Kidney (tissue), 14 donors: ENCODE measurements around the gene KLHL3. TPM values are rescaled to one million over a fixed set of nuclear protein-coding genes. Genes with fewer than 3 reads are reported as not detected.
A peak's percentile ranks its signal among the peaks of the same experiment; 100 is the strongest.

Source experiments
- DNase-seq, 5 donors: peaks; one replicate each; pipeline ENCODE4 v3.0.0-alpha.2; 2013 to 2020
- FAIRE-seq: peaks from 2 replicates; lab custom pipeline; 2012; peaks lifted over from hg19 to GRCh38; lab: Jason Lieb, UNC
- H3K27ac ChIP-seq, 2 donors: one replicate each; pipeline ENCODE4 v1.7.0; 2013; ENCODE audit warnings: low read depth in 2 of 2, low read length in 2 of 2, inconsistent platforms in 1 of 2
- H3K27me3 ChIP-seq: one replicate; pipeline ENCODE4 v1.7.1; 2013; ENCODE audit warnings: low read length, inconsistent platforms; ENCODE audit not compliant: control insufficient read depth, insufficient read depth
- H3K36me3 ChIP-seq, 3 donors: one replicate each; pipeline versions ENCODE4 v1.7.0 to v1.7.1; 2013; ENCODE audit warnings: low read length in 3 of 3, control low read depth in 1 of 3, inconsistent platforms in 1 of 3; ENCODE audit not compliant: insufficient read depth in 3 of 3, control insufficient read depth in 2 of 3
- H3K4me1 ChIP-seq, 3 donors: one replicate each; pipeline versions ENCODE4 v1.7.0 to v1.7.1; 2013; ENCODE audit warnings: low read length in 3 of 3, inconsistent platforms in 1 of 3, low read depth in 1 of 3; ENCODE audit not compliant: control insufficient read depth in 2 of 3, insufficient read depth in 2 of 3
- H3K4me3 ChIP-seq, 3 donors: one replicate each; pipeline versions ENCODE4 v1.7.0 to v1.8.1; 2013; ENCODE audit warnings: low read length in 3 of 3, control low read depth in 1 of 3, inconsistent platforms in 1 of 3
- H3K9ac ChIP-seq, 3 donors: one replicate each; pipeline versions ENCODE4 v1.7.0 to v1.7.1; 2013; ENCODE audit warnings: low read length in 3 of 3, control low read depth in 1 of 3, inconsistent platforms in 1 of 3
- H3K9me3 ChIP-seq, 3 donors: one replicate each; pipeline versions ENCODE4 v1.7.0 to v1.7.1; 2013; ENCODE audit warnings: low read length in 3 of 3, control low read depth in 1 of 3, inconsistent platforms in 1 of 3; ENCODE audit not compliant: control insufficient read depth in 2 of 3, insufficient read depth in 1 of 3
- CTCF ChIP-seq: IDR thresholded peaks from 3 replicates; pipeline ENCODE4 v1.5.1; 2012; ENCODE audit warnings: mild to moderate bottlenecking, moderate library complexity, borderline replicate concordance; ENCODE audit not compliant: insufficient read depth; ENCODE audit errors: extremely low read depth
- intact Hi-C: fragments of 100-400 bp; cut with DNase I; formaldehyde crosslinking; loops from one replicate; pipeline ENCODE4 v1.11.1; 2022
- polyA plus RNA-seq: library from polyadenylated mRNA; stranded (reverse); fragments of 350-450 nt; fragmentation: Illumina TruSeq; extraction: RNeasy Lipid Tissue Mini Kit (QIAGEN cat#74804); gene quantifications from one replicate; pipeline ENCODE4 v1.2.3, GENCODE V29; 2014; ENCODE audit warnings: low read depth, low replicate concordance; ENCODE audit not compliant: insufficient read depth
- total RNA-seq: library from RNA; stranded (reverse); fragmentation: NEBNext Ultra II Directional; extraction: Animal tissue kit (Norgen Biotek cat#: 25700); gene quantifications from one replicate; pipeline ENCODE4 v1.2.1, GENCODE V29; 2021
- donor health status: control.
- donor health status: control.
- donor health status: control.
- donor health status: control.
- donor health status: control.
- donor health status: DM: yes; HTN: yes; CAD: no.
- donor health status: Normal renal cell carcinoma (clear cell type).

KLHL3 gene
- total and polyA plus RNA-seq, 2 donors from 2014 or later: 8.6 to 15.0 TPM

- Histone ChIP-seq H3K9ac (no peak overlapping the region), H3K27me3 (no peaks in the 10 kb centered on the region), H3K4me1 (peaks cover 0 to 3% (median 0%) of the 10 kb centered on the region in 3 donors), H3K9me3 (no peaks in the 10 kb centered on the region), H3K36me3 (peaks cover 0 to 4% (median 0%) of the 10 kb centered on the region in 3 donors), H3K27ac (no peak overlapping the region), H3K4me3 (no peak overlapping the region)
- TF ChIP-seq CTCF: no peak
- intact Hi-C loops: no loop called here
- FAIRE-seq: no peak
- DNase-seq: no peak
Observed at GRCh38 chr5:137679910-137680309, 56.0 kb downstream of the KLHL3 start.

GRCh38 chr5:137679195-137679594 is 56.7 kb downstream of the KLHL3 start:
- peaks cover 0 to 3% (median 0%) of the 10 kb centered on the region in 3 donors for H3K4me1 ChIP-seq
- TF ChIP-seq CTCF: no peak
- H3K9me3 ChIP-seq: no peaks in the 10 kb centered on the region
- peak overlapping the region in 1 of 2 donors; percentile 8 for H3K27ac ChIP-seq
- no peak overlapping the region for H3K9ac ChIP-seq
- H3K27me3 ChIP-seq: no peaks in the 10 kb centered on the region
- H3K4me3 ChIP-seq: no peak overlapping the region
- FAIRE-seq (no peak), DNase-seq (no peak)
- peaks cover 0 to 4% (median 0%) of the 10 kb centered on the region in 3 donors for H3K36me3 ChIP-seq
- intact Hi-C loops: no loop called here

- Histone ChIP-seq H3K27ac (peak overlapping the region; percentile 15 to 48), H3K9ac (no peak overlapping the region), H3K9me3 (no peaks in the 10 kb centered on the region), H3K36me3 (peaks cover 0 to 4% (median 0%) of the 10 kb centered on the region in 3 donors), H3K27me3 (no peaks in the 10 kb centered on the region), H3K4me3 (no peak overlapping the region), H3K4me1 (peaks cover 0 to 9% (median 0%) of the 10 kb centered on the region in 3 donors)
- TF ChIP-seq CTCF: no peak
- DNase-seq (no peak), FAIRE-seq (no peak)
- intact Hi-C loops: no loop called here
Observed at GRCh38 chr5:137672881-137673280, 63.0 kb downstream of the KLHL3 start.

- FAIRE-seq (no peak), DNase-seq (no peak)
- TF ChIP-seq CTCF: no peak
- no peak overlapping the region for H3K9ac ChIP-seq
- peak overlapping the region; percentile 18 to 48 for H3K27ac ChIP-seq
- H3K4me1 ChIP-seq: peaks cover 0 to 9% (median 0%) of the 10 kb centered on the region in 3 donors
- no peaks in the 10 kb centered on the region for H3K9me3 ChIP-seq
- H3K4me3 ChIP-seq: no peak overlapping the region
- intact Hi-C loops: no loop called here
- H3K36me3 ChIP-seq: peaks cover 0 to 4% (median 0%) of the 10 kb centered on the region in 3 donors
- H3K27me3 ChIP-seq: no peaks in the 10 kb centered on the region
Observed at GRCh38 chr5:137672001-137672400, 63.9 kb downstream of the KLHL3 start.
